K562 (cell line): ENCODE results near the gene RASL11A. TPM values are rescaled to one million over a fixed set of nuclear protein-coding genes. Genes with fewer than 3 reads are reported as not detected.

Experiments
- CBX8 ChIP-seq: fragments of 200-600 bp; sonication (generic); IDR thresholded peaks from 2 replicates; pipeline ENCODE4 v1.6.1; 2012; ENCODE audit warnings: borderline replicate concordance, mixed run types, low read depth, mild to moderate bottlenecking, moderate library complexity, mixed read lengths, low read length, control low read depth, inconsistent platforms; ENCODE audit not compliant: poor library complexity, severe bottlenecking; ENCODE audit errors: extremely low read depth
- CTCF ChIP-seq, 3 experiments: IDR thresholded peaks in 2 of 3; conservative IDR thresholded peaks in 1 of 3; 2 replicates each; pipeline ENCODE4 v1.5.1; 2011 to 2012; ENCODE audit warnings: low read length in 3 of 3, mild to moderate bottlenecking in 3 of 3, control low read depth in 2 of 3, improper control_type of control experiment in 1 of 3, inconsistent platforms in 1 of 3, low read depth in 1 of 3, mixed read lengths in 1 of 3, moderate library complexity in 1 of 3; ENCODE audit not compliant: insufficient read depth in 2 of 3
- HDAC1 ChIP-seq, 2 experiments: fragments of 450-650 bp; IDR thresholded peaks; 2 replicates each; pipeline ENCODE4 v1.6.1; 2016 to 2017; ENCODE audit warnings: inconsistent platforms in 1 of 2, mild to moderate bottlenecking in 1 of 2, moderate library complexity in 1 of 2
- HIVEP1 ChIP-seq: fragments of 250-450 bp; sonication (Bioruptor Pico); IDR thresholded peaks from 2 replicates; pipeline ENCODE4 v1.4.0; 2020; ENCODE audit warnings: mild to moderate bottlenecking
- MBD1 ChIP-seq: fragments of 250-450 bp; sonication (Bioruptor Pico); IDR thresholded peaks from 2 replicates; pipeline ENCODE4 v1.8.0; 2022; ENCODE audit warnings: inconsistent platforms
- SIRT6 ChIP-seq: IDR thresholded peaks from one replicate; pipeline ENCODE4 v1.6.1; 2012; ENCODE audit warnings: low read depth, mild to moderate bottlenecking, control low read depth, inconsistent platforms, low read length, moderate library complexity
- SRF ChIP-seq, 2 experiments: fragments of 250-450, 450-650 bp in 1 of 2; sonication (Bioruptor Pico) in 1 of 2; sonication (generic) in 1 of 2; formaldehyde crosslinking; IDR thresholded peaks; 2 replicates each; pipeline versions ENCODE4 v1.5.0 to v1.5.1; 2020 to 2022; ENCODE audit warnings: mild to moderate bottlenecking in 1 of 2, missing genetic modification reagents in 1 of 2
- ZNF232 ChIP-seq: sonication (generic); formaldehyde crosslinking; IDR thresholded peaks from 2 replicates; pipeline ENCODE4 v1.8.0; 2022; ENCODE audit warnings: mild to moderate bottlenecking, missing genetic modification reagents
- ZNF398 ChIP-seq: fragments of 250-450 bp; sonication (Bioruptor Pico); IDR thresholded peaks from 2 replicates; pipeline ENCODE4 v1.8.0; 2021; ENCODE audit warnings: moderate library complexity, mild to moderate bottlenecking, inconsistent platforms
- ZNF408 ChIP-seq: fragments of 250-450 bp; sonication (Bioruptor Pico); IDR thresholded peaks from 2 replicates; pipeline ENCODE4 v1.4.0; 2020; ENCODE audit warnings: low read depth, mild to moderate bottlenecking, moderate library complexity
- ZNF445 ChIP-seq: fragments of 250-450 bp; sonication (Bioruptor Pico); IDR thresholded peaks from 2 replicates; pipeline ENCODE4 v1.4.0; 2020; ENCODE audit warnings: low read depth, mild to moderate bottlenecking, moderate library complexity
- polyA plus RNA-seq, 8 experiments: library from polyadenylated mRNA; depleted of rRNA in 4 of 8; stranded (reverse) in 5 of 8; unstranded in 3 of 8; fragments of >200 nt; fragmentation: Nextera tagmentation in 2 of 8; fragmentation: Illumina TruSeq in 1 of 8; extraction: Ambion mirVana in 2 of 8; extraction: Trizol in 1 of 8; gene quantifications; 2 replicates each; pipeline versions ENCODE4 v1.2.1 to v1.2.3, GENCODE V29; 2011 to 2014; ENCODE audit warnings: inconsistent platforms in 1 of 8, missing spikeins in 1 of 8
- total RNA-seq, 7 experiments: library from RNA; depleted of rRNA in 6 of 7; stranded (reverse); fragments of >200 nt in 6 of 7; fragmentation: Illumina TruSeq in 2 of 7; extraction: Trizol in 2 of 7; gene quantifications; 2 replicates each; pipeline versions ENCODE4 v1.2.1 to v1.2.3, GENCODE V29; 2011 to 2021; ENCODE audit warnings: low replicate concordance in 1 of 7
- TF ChIP-seq, protein P1 (sequence below): fragments of 450-650 bp; formaldehyde crosslinking; IDR thresholded peaks from 2 replicates; pipeline ENCODE4 v1.4.0; 2022; ENCODE audit warnings: missing genetic modification characterization
- TF ChIP-seq, protein P2 (sequence below): fragments of 250-450 bp; sonication (Bioruptor Pico); IDR thresholded peaks from 2 replicates; pipeline ENCODE4 v1.9.0; 2021; ENCODE audit warnings: mild to moderate bottlenecking, inconsistent platforms
- TF ChIP-seq, protein P3 (sequence below): fragments of 250-450 bp; sonication (Bioruptor Pico); IDR thresholded peaks from 2 replicates; pipeline ENCODE4 v1.4.0; 2020

The RASL11A gene
- total and polyA plus RNA-seq, 9 of the 15 experiments (the other 6 are each of a cell fraction or from before 2014, with no cell fraction given) = 0.11 to 2.2 (median 1.5) TPM; not detected in 1

GRCh38 chr13:27270594-27271520 lies at the start of gene RASL11A (continued):
- TF ChIP-seq MBD1 (peak; percentile 57; the same call in 1 of the 2 replicates), ZNF445 (CRISPR knock-in tag) (no peak), HIVEP1 (CRISPR knock-in tag) (no peak), CTCF (IDR thresholded peaks at IDR 0.05 in 2 of 3, conservative IDR thresholded peaks at IDR 0.05 in 1 of 3; ENCODE audit: insufficient read depth in 2 of 3, low read depth in 1 of 3, low read length in 3 of 3) (peak; percentile 58 to 84 (median 75)), SRF (CRISPR knock-in tag; IDR thresholded peaks at IDR 0.05) (no peak), HDAC1 (IDR thresholded peaks at IDR 0.05) (peak in 1 of 2 experiments; percentile 51; a peak in 1 of 4 replicates), ZNF408 (no peak), CBX8 (no peak), SIRT6 (no peak), ZNF398 (no peak), ZNF232 (CRISPR knock-in tag) (peak; percentile 54; the same call in 1 of the 2 replicates)
- TF ChIP-seq, protein P1, sequence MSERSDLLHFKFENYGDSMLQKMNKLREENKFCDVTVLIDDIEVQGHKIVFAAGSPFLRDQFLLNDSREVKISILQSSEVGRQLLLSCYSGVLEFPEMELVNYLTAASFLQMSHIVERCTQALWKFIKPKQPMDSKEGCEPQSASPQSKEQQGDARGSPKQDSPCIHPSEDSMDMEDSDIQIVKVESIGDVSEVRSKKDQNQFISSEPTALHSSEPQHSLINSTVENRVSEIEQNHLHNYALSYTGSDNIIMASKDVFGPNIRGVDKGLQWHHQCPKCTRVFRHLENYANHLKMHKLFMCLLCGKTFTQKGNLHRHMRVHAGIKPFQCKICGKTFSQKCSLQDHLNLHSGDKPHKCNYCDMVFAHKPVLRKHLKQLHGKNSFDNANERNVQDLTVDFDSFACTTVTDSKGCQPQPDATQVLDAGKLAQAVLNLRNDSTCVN (CRISPR knock-in tag) = no peak
- TF ChIP-seq, protein P2, sequence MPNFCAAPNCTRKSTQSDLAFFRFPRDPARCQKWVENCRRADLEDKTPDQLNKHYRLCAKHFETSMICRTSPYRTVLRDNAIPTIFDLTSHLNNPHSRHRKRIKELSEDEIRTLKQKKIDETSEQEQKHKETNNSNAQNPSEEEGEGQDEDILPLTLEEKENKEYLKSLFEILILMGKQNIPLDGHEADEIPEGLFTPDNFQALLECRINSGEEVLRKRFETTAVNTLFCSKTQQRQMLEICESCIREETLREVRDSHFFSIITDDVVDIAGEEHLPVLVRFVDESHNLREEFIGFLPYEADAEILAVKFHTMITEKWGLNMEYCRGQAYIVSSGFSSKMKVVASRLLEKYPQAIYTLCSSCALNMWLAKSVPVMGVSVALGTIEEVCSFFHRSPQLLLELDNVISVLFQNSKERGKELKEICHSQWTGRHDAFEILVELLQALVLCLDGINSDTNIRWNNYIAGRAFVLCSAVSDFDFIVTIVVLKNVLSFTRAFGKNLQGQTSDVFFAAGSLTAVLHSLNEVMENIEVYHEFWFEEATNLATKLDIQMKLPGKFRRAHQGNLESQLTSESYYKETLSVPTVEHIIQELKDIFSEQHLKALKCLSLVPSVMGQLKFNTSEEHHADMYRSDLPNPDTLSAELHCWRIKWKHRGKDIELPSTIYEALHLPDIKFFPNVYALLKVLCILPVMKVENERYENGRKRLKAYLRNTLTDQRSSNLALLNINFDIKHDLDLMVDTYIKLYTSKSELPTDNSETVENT (CRISPR knock-in tag) = no peak
- TF ChIP-seq, protein P3, sequence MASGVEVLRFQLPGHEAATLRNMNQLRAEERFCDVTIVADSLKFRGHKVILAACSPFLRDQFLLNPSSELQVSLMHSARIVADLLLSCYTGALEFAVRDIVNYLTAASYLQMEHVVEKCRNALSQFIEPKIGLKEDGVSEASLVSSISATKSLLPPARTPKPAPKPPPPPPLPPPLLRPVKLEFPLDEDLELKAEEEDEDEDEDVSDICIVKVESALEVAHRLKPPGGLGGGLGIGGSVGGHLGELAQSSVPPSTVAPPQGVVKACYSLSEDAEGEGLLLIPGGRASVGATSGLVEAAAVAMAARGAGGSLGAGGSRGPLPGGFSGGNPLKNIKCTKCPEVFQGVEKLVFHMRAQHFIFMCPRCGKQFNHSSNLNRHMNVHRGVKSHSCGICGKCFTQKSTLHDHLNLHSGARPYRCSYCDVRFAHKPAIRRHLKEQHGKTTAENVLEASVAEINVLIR (CRISPR knock-in tag) = no peak
